Lower lobe of right lung (tissue), 2 donors: ENCODE results near the gene PTPRN2. TPM values are rescaled to one million over a fixed set of nuclear protein-coding genes. Genes with fewer than 3 reads are reported as not detected.

Experiments
- ATAC-seq, 2 donors: fragments of 200-7000 bp; cut with Tn5 transposase; one replicate each; pipeline ENCODE4 v1.9.1; 2020 to 2022; ENCODE audit warnings: mild to moderate bottlenecking in 2 of 2, moderate library complexity in 2 of 2
- DNase-seq: peaks from one replicate; pipeline ENCODE4 v3.0.0-alpha.2; 2020
- H3K27ac ChIP-seq: fragments of 200-600 bp; one replicate; pipeline ENCODE4 v1.8.0; 2022
- H3K27me3 ChIP-seq: fragments of 200-600 bp; one replicate; pipeline ENCODE4 v1.8.0; 2022; ENCODE audit warnings: low read depth
- H3K36me3 ChIP-seq: fragments of 200-600 bp; one replicate; pipeline ENCODE4 v1.8.0; 2022; ENCODE audit warnings: mild to moderate bottlenecking
- H3K4me1 ChIP-seq: fragments of 200-600 bp; one replicate; pipeline ENCODE4 v1.8.0; 2022
- H3K4me3 ChIP-seq: fragments of 200-600 bp; one replicate; pipeline ENCODE4 v1.8.0; 2022; ENCODE audit warnings: mild to moderate bottlenecking
- H3K9me3 ChIP-seq: fragments of 200-600 bp; one replicate; pipeline ENCODE4 v1.8.0; 2022
- CTCF ChIP-seq: fragments of 200-600 bp; IDR thresholded peaks from one replicate; pipeline ENCODE4 v1.8.0; 2022; ENCODE audit warnings: antibody characterized with exemption, mild to moderate bottlenecking
- intact Hi-C: fragments of 100-400 bp; cut with DNase I; formaldehyde crosslinking; loops from one replicate; pipeline ENCODE4 v1.11.0; 2022
- total RNA-seq: library from RNA; stranded (reverse); fragmentation: NEBNext Ultra II Directional; extraction: Animal tissue kit (Norgen Biotek cat#: 25700); gene quantifications from one replicate; pipeline ENCODE4 v1.2.1, GENCODE V29; 2021
- donor health status: DM: no; HTN: yes; CAD: no; lungs with severe emphysema.

Gene PTPRN2
- total RNA-seq, 1 donor from 2014 or later, result 6.8 TPM

GRCh38 chr7:158620839-158621441 is 33.3 kb upstream of the PTPRN2 start:
- H3K27ac ChIP-seq, result no peak overlapping the region
- no peak overlapping the region for H3K4me3 ChIP-seq
- peak; percentile 53 to 64 for ATAC-seq
- intact Hi-C loops, result no loop called here
- no peaks in the 10 kb centered on the region for H3K27me3 ChIP-seq
- no peak for DNase-seq
- no peaks in the 10 kb centered on the region for H3K4me1 ChIP-seq
- H3K9me3 ChIP-seq, result no peaks in the 10 kb centered on the region
- H3K36me3 ChIP-seq, result no peaks in the 10 kb centered on the region
- TF ChIP-seq CTCF, result no peak

GRCh38 chr7:158620418-158620817 is 32.8 kb upstream of the PTPRN2 start:
- no peaks in the 10 kb centered on the region for H3K27me3 ChIP-seq
- no peak overlapping the region for H3K27ac ChIP-seq
- H3K9me3 ChIP-seq, result no peaks in the 10 kb centered on the region
- intact Hi-C loops, result no loop called here
- DNase-seq (no peak), ATAC-seq (no peak)
- no peaks in the 10 kb centered on the region for H3K4me1 ChIP-seq
- no peaks in the 10 kb centered on the region for H3K36me3 ChIP-seq
- H3K4me3 ChIP-seq, result no peak overlapping the region
- no peak for TF ChIP-seq CTCF

GRCh38 chr7:158618745-158619140 is 31.1 kb upstream of the PTPRN2 start:
- TF ChIP-seq CTCF, result no peak
- no peaks in the 10 kb centered on the region for H3K36me3 ChIP-seq
- ATAC-seq (no peak), DNase-seq (no peak)
- intact Hi-C loops, result no loop called here
- no peak overlapping the region for H3K27ac ChIP-seq
- H3K4me1 ChIP-seq, result no peaks in the 10 kb centered on the region
- H3K9me3 ChIP-seq, result no peaks in the 10 kb centered on the region
- H3K27me3 ChIP-seq, result no peaks in the 10 kb centered on the region
- H3K4me3 ChIP-seq, result no peak overlapping the region

GRCh38 chr7:158617737-158618128 is 30.1 kb upstream of the PTPRN2 start:
- H3K4me3 ChIP-seq, result no peak overlapping the region
- intact Hi-C loops, result no loop called here
- no peak overlapping the region for H3K27ac ChIP-seq
- TF ChIP-seq CTCF, result no peak
- H3K36me3 ChIP-seq, result no peaks in the 10 kb centered on the region
- ATAC-seq, result no peak
- DNase-seq, result no peak
- no peaks in the 10 kb centered on the region for H3K27me3 ChIP-seq
- H3K4me1 ChIP-seq, result no peaks in the 10 kb centered on the region
- H3K9me3 ChIP-seq, result no peaks in the 10 kb centered on the region

GRCh38 chr7:158616050-158616449 is 28.4 kb upstream of the PTPRN2 start:
- Histone ChIP-seq H3K27me3 (no peaks in the 10 kb centered on the region), H3K9me3 (no peaks in the 10 kb centered on the region), H3K4me3 (no peak overlapping the region), H3K4me1 (no peaks in the 10 kb centered on the region), H3K36me3 (no peaks in the 10 kb centered on the region), H3K27ac (no peak overlapping the region)
- no peak for TF ChIP-seq CTCF
- intact Hi-C loops, result no loop called here
- ATAC-seq, result no peak
- no peak for DNase-seq
